DMS79 treated with DMSO at 0.1 percent for 48 hours (cell line): Measurements from ENCODE around the gene PPCDC.
"Not testable (repeated sequence)": the region's sequence is repeated elsewhere in the genome, so short reads cannot be mapped to it uniquely, and the experiment has no call there.

Experiments
- DNase-seq: peaks from one replicate; lab custom pipeline; 2025; lab: John Stamatoyannopoulos, UW

PPCDC gene

DNA sequence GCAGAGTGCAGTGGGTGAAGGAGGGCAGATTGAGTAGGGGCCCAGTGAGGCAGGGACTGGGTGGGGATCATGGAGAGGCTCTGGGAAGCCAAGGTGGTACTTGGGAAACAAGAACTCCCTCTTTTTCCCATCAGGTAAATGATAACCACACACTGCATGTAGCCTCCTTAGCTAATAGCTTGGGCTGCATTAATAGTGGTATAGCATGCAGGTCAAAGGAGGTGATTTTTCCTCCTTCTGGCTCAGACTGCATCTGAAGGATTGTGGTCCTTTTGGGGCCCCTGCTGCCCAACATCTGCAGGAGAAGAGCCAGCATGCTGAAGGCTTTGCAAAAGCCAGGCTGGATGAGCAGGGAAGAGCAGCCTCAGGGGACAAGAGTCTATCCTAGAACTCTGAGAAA lies 45.4 kb downstream of the PPCDC start:
- no peak for DNase-seq

DNA sequence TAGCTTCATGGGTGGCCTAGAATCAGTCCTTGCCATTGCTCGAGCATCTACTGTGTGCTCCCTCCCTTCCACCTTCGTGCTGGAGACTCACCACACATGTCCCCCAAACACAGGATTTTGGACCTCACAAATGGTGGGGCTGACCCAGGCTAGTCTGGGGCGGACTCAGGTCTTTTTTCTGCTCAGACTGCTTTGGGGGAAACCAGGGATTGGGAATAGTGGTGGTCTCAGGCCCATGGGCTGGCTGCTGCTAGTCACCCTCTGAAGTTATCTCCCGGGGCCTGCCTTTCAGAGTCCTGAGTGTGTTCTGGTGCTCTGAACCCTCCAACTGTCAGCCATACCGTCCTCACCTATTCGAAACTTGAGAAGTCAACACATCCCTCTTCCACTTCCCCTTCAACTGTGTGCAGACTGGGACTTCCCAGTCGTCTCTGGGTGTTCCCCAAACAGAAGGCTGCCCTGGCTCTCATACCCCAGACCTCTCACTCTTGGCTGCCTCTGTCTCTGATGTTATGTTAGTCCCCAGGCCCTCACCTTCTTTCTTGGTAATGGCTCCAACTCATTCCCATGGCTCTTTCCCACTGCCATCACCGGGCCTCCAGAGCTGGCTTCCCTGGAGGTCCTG lies 46.0 kb downstream of the PPCDC start:
- no peak for DNase-seq

DNA sequence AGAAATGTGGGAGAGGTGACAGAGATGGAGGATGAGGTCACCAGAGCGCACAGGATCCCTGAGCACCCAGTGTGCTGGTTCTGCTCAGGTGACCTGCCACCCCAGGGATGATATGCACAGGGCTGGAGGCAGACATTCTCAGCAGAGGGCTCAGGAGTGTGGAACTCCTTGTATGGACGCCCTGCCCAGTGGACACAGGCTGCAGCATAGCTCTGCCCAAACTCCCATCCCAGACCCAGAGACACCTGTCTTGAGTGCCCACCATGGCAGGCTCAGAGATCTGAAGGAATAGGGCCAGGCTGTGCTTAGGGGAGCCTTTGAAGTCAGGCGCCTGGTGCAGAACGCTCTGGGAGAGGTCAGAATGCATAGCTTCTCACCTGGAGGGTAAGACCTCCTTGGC lies 47.3 kb downstream of the PPCDC start:
- no peak for DNase-seq

DNA sequence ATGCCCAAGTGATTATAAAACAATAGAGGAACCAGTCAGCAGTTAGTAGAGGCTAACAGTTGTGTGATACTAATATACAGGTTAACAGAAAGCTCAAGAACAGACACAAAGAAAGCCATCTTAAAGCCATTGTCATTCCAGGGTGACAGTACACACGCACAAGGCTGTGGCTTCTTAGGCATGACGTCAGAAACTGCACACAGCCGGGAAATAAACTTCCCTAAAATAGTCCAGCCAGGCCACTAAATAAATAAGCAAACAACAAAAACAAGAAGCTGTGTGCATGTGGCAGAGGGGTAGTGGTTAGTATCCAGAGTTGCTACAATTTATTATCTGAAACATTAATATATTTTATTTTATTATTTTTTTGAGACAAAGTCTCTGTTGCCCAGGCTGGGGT lies 49.8 kb downstream of the PPCDC start:
- no peak for DNase-seq

DNA sequence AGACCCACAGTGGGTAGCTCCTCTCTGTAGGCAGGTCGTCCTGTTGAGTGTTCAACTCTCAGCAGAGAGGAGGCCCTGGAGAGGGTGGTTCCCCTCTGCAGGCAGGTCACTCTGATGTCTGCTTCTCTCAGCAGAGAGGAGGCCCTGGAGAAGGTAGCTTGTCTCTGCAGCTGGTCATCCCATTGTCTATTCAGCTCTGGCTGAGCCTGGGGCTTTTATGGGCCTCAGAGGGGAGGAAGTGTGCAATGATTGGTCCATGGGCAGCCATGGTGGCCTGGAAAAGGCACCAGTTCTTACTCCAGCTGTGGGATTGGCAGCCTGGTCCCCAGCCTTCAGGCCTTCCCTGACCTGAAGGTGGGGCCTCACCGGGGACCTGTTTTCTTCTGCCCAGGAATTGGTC lies 52.9 kb downstream of the PPCDC start:
- no peak for DNase-seq

DNA sequence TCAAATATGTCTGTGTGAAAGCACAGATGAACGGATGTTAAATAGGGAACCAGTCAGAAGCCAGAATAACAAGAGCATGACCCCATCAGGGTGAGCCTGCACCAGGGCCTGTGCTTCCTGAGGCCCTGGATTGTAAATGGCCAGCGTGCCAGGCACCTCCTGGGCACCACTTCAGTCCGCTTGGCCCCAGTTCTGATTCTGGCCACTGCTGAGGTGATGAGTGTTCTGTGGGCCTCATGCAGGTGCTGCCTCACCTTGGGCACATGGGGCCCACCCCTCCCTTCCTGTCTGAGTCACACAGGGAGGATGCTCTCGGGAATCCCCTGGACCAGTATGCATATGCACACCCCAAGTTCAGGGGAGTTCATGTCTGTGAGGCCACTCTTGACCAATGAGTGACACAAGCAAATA lies 54.2 kb downstream of the PPCDC start:
- not testable (repeated sequence) for DNase-seq

DNA sequence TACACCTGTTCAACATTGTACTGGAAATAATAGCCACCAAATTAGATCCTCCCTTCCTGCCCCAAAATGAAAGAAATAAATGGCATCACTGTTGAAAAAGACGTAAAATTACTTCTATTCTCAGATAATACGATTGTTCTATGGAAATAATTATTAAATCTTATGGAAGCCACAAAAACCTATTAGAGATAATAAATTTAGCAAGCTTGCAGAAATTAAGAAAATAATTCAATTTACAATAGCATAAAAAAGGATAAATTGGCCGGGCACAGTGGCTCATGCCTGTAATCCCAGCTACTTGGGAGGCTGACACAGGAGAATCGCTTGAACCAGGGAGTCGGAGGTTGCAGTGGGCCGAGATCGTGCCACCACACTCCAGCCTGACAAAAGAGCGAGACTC lies 57.8 kb downstream of the PPCDC start:
- DNase-seq = no peak

DNA sequence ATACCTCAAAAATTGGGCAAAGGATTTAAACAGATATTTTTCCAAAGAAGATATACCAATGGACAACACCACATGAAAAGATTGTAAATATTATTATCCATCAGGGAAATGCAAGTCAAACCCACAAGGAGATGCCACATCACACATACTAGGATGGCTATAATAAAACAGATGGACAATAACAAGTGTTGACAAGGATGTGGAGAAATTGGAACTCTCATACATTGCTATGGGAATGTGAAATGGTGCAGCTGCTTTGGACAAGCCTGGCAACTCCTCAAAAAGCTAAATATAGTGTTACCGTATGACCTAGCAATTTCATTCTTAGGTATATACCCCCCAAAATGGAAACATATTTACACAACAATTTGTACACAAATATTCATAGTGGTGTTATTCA lies 59.3 kb downstream of the PPCDC start:
- no peak for DNase-seq

DNA sequence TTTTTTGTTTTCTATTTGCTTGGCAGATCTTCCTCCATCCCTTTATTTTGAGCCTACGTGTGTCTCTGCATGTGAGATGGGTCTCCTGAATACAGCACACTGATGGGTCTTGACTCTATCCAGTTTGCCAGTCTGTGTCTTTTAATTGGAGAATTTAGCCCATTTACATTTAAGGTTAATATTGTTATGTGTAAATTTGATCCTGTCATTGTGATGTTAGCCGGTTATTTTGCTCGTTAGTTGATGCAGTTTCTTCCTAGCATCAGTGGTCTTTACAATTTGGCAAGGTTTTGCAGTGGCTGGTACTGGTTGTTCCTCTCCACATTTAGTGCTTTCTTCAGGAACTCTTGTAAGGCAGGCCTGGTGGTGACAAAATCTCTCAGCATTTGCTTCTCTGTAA lies 62.3 kb downstream of the PPCDC start:
- not testable (repeated sequence) for DNase-seq

DNA sequence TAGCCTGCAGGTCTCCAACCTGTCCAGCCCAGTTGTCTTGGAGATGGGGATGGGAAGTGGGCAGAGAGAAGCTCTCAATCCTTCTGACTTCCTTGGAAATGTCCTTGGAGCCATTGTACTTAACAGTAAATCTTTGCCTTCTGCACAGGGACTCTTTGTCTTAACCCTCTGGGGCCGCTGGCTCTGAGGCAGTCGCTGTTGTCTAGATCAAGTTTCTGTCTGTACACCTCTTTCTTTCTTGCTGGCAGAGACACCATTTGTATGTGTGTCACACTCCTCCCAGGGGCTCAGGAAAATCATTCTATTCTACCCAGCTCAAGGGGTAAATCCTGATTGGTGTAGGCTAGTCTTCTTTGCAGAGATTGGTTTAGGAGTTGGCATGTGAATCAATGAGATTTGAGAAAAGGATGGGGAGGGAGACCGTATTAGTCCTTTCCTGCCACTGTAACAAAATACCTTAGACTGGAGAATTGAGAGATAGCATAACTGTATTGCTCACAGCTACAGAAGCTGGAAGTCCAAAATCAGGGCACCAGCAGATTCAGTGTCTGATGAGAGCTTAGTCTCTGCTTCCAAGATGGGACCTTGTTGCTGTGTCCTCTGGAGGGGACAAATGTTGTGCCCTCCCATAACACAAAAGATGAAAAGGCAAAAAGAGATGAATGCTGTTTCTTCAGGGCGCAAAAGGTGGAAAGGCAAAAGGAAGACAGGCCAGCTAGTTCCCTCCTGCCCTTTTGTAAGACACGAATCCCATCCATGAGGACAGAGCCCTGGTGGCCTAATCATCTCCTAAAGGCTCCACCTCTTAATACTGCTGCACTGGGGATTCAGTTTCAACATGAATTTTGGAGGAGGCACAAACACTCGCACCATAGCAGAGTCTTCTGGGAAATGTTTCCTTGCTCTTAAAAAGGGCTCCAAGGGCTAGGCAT lies 66.3 kb downstream of the PPCDC start:
- no peak for DNase-seq

DNA sequence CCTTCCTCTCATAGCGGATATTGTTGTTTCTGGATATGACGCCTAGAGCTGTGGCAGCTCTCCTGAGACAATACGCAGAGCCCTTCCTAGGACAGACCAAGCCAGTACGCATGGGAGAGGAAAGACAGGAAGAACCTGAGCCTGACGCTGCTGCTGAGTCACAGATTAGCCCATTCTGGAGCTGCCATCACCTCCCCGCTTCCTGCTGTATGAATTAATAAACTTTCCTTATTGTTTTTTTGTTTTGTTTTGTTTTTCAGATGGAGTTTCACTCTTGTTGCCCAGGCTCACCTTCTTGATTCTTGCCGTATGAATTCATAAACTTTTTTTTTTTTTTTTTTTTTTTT lies 67.0 kb downstream of the PPCDC start:
- DNase-seq = no peak

DNA sequence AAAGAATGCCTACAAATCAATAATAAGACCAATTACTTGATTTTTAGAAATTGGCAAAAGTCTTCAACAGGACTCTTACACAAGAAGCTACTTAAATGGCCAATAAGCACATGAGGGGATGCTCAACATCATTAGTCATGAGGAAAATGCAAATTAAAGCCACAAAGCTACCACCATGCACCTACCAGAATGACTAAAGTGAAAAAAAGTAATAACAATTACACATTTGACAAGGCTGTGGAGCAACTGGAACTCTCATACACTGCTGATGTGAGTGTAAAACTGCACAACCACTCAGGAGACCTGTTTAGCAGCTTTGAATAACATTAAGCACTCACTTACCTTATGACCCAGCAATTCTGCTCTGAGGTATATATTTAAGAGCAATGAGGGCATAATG lies 68.4 kb downstream of the PPCDC start:
- DNase-seq = no peak

DNA sequence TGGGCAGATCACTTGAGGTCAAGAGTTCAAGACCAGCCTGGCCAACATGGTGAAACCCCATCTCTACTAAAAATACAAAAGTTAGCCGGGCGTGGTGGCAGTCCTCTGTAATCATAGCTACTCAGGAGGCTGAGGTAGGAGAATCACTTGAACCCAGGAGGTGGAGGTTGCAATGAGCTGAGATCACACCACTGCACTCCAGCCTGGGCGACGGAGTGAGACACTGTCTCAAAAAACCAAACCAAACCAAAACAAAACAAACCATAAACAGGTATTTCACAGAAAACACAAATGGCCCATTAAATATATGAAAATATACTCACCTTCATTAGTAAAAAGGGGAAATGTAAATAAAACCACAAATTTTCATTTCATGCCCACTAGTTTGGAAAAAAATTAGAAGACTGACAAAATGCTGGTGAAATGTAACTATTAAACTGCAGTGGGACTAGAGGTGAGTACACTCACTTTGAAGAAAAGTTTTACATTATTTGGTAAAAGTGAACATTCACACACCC lies 71.6 kb downstream of the PPCDC start:
- DNase-seq = not testable (repeated sequence)

DNA sequence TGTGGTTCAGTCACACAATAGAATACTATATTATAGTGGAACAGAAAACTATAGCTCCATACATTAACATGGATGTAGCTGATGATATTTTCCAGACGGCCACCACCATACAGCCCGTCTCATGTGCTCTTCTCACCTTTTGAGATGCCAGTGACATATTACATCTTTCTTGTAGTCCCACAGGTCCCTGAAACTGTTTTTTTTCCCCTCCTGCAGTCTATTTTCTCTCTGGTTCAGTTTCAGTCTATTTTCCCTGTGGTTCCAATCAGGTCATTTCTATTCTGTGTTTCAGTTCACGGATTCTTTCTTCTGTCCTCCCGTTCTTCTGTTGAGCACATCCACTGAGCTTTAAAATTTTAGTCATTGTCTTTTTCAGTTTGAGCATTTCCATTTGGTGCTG lies 72.2 kb downstream of the PPCDC start:
- DNase-seq = no peak

DNA sequence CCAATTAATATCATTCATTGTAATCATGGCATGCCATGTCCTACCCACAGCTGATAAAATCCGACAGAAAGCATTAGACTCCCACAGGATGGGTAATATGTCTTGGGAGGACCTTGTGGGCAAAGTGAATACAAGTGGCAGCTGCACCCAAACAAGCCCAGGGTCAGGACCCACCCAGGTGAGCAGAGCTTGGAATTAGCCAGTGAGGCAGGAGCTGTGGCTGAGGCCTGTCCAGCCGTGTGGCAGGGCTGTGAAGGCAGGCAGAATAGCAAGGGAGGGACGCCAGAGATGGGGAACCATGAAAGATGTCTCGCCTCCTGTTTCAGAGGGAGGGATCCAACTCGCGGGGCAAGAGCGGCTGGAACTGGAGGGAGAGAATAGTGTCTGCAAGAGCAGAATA lies 74.5 kb downstream of the PPCDC start:
- no peak for DNase-seq

DNA sequence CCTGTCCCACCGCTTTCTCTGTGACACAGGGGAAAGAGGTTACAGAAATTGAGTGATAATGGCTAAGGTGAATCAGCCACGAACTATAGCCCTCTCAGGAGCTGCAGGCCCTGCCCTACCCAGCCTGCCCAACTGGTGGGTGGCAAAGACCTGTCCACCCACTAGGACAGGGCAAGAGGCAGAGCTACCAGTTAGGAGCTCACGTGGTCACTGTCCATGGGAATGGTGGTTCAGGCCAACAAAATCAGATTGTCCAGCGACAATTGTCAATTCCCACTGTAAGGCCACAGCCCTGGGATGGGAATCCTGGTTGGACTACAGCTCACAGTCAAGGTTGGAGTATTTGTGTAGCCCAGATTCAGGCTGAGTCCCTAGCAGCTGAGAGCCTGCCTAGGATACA lies 75.0 kb downstream of the PPCDC start:
- DNase-seq = no peak
